H1 (cell line): Measurements from ENCODE around the gene FAAP100. TPM values are rescaled to one million over a fixed set of nuclear protein-coding genes. Genes with fewer than 3 reads are reported as not detected.

ENCODE experiments used
- CTCF ChIA-PET: fragments of 300-600 bp; sonication (Branson Sonifier 250); formaldehyde crosslinking; loops from one replicate; lab custom pipeline; 2021; ENCODE audit not compliant: partially characterized antibody; lab: Charles Lee
- POLR2A ChIA-PET: fragments of 300-600 bp; sonication (Branson Sonifier 250); formaldehyde crosslinking; loops from one replicate; lab custom pipeline; 2021; ENCODE audit warnings: inconsistent platforms; ENCODE audit not compliant: partially characterized antibody; lab: Charles Lee
- DNase-seq, 2 experiments: peaks; one replicate each; pipeline versions ENCODE4 v3.0.0 to v3.0.0-alpha.2; 2010 to 2022; ENCODE audit warnings: low spot score in 2 of 2, low read depth in 1 of 2, mixed read lengths in 1 of 2
- FAIRE-seq: peaks from 2 replicates; lab custom pipeline; 2011; peaks lifted over from hg19 to GRCh38; lab: Jason Lieb, UNC
- H2AFZ ChIP-seq: 2 replicates; pipeline ENCODE4 v1.8.1; 2012; ENCODE audit warnings: low read length, inconsistent platforms
- H2AK5ac ChIP-seq: 2 replicates; pipeline ENCODE4 v1.6.1; 2013; ENCODE audit warnings: low read depth, low read length
- H2BK120ac ChIP-seq: replicated peaks from 2 replicates; pipeline ENCODE3; 2013; ENCODE audit warnings: low read depth, low read length, inconsistent platforms
- H2BK12ac ChIP-seq: 2 replicates; pipeline ENCODE4 v1.6.1; 2013; ENCODE audit warnings: low read depth, low read length
- H2BK15ac ChIP-seq: 2 replicates; pipeline ENCODE4 v1.6.1; 2013; ENCODE audit warnings: low read length
- H2BK20ac ChIP-seq: 2 replicates; pipeline ENCODE4 v1.6.1; 2013; ENCODE audit warnings: low read length
- H2BK5ac ChIP-seq: 2 replicates; pipeline ENCODE4 v1.6.1; 2013; ENCODE audit warnings: low read depth, low read length
- H3K14ac ChIP-seq: 2 replicates; pipeline ENCODE4 v1.6.1; 2013; ENCODE audit warnings: inconsistent platforms; ENCODE audit not compliant: insufficient read length
- H3K18ac ChIP-seq: 2 replicates; pipeline ENCODE4 v1.6.1; 2013; ENCODE audit warnings: low read length; ENCODE audit errors: extremely low read depth
- H3K23ac ChIP-seq: 2 replicates; pipeline ENCODE4 v1.6.1; 2013; ENCODE audit warnings: inconsistent platforms; ENCODE audit not compliant: insufficient read length
- H3K23me2 ChIP-seq: 2 replicates; pipeline ENCODE4 v1.6.1; 2013; ENCODE audit warnings: low read depth, low read length
- H3K27ac ChIP-seq: 2 replicates; pipeline ENCODE4 v1.6.1; 2011; ENCODE audit warnings: low read depth, low read length, inconsistent platforms
- H3K27me3 ChIP-seq, 4 experiments: replicated peaks in 1 of 4; 1 replicate in 1 of 4; 2 replicates in 3 of 4; pipeline versions ENCODE4 v1.6.1 to v1.8.1; 2011 to 2013; ENCODE audit warnings: low read length in 3 of 4, mild to moderate bottlenecking in 3 of 4, inconsistent platforms in 2 of 4, mixed read lengths in 2 of 4, moderate library complexity in 1 of 4; ENCODE audit not compliant: control insufficient read depth in 3 of 4, insufficient read depth in 3 of 4; ENCODE audit errors: extremely low read depth in 1 of 4
- H3K36me3 ChIP-seq, 4 experiments: 2 replicates each; pipeline versions ENCODE4 v1.6.1 to v1.8.1; 2011 to 2013; ENCODE audit warnings: mild to moderate bottlenecking in 4 of 4, low read length in 3 of 4, moderate library complexity in 2 of 4, control low read depth in 1 of 4, inconsistent platforms in 1 of 4; ENCODE audit not compliant: insufficient read depth in 4 of 4, control insufficient read depth in 2 of 4
- H3K4ac ChIP-seq: replicated peaks from 2 replicates; pipeline ENCODE3; 2013; ENCODE audit warnings: low read length, low read depth, mixed read lengths, inconsistent platforms; ENCODE audit not compliant: insufficient read length
- H3K4me1 ChIP-seq, 4 experiments: replicated peaks in 1 of 4; 1 replicate in 1 of 4; 2 replicates in 3 of 4; pipeline versions ENCODE4 v1.6.1 to v1.8.1; 2011 to 2013; ENCODE audit warnings: low read length in 3 of 4, inconsistent platforms in 2 of 4, mixed read lengths in 1 of 4; ENCODE audit not compliant: insufficient read depth in 4 of 4, control insufficient read depth in 3 of 4
- H3K4me2 ChIP-seq, 2 experiments: 2 replicates each; pipeline versions ENCODE4 v1.6.1 to v1.8.1; 2011 to 2013; ENCODE audit warnings: low read depth in 2 of 2, low read length in 2 of 2, control low read depth in 1 of 2, inconsistent platforms in 1 of 2, mild to moderate bottlenecking in 1 of 2; ENCODE audit not compliant: insufficient read depth in 1 of 2
- H3K4me3 ChIP-seq, 4 experiments: fragments of 200-600, 300-600 bp in 1 of 4; sonication (generic), shearing (Covaris generic), sonication (Bioruptor Twin) in 1 of 4; 2 replicates each; pipeline versions ENCODE4 v1.5.1 to v1.8.1; 2011 to 2016; ENCODE audit warnings: low read length in 4 of 4, low read depth in 3 of 4, control low read depth in 2 of 4, inconsistent platforms in 2 of 4, mild to moderate bottlenecking in 2 of 4, mixed read lengths in 1 of 4, moderate library complexity in 1 of 4; ENCODE audit not compliant: insufficient read depth in 2 of 4; ENCODE audit errors: extremely low read depth in 1 of 4
- H3K56ac ChIP-seq: replicated peaks from 2 replicates; pipeline ENCODE3; 2013; ENCODE audit warnings: low read depth, mild to moderate bottlenecking, mixed read lengths, low read length, inconsistent platforms; ENCODE audit not compliant: insufficient read length
- H3K79me1 ChIP-seq: 2 replicates; pipeline ENCODE4 v1.6.1; 2013; ENCODE audit warnings: low read depth, low read length, control low read depth
- H3K79me2 ChIP-seq, 2 experiments: 2 replicates each; pipeline versions ENCODE4 v1.6.1 to v1.8.1; 2012 to 2013; ENCODE audit warnings: low read length in 2 of 2, mild to moderate bottlenecking in 2 of 2, inconsistent platforms in 1 of 2; ENCODE audit not compliant: insufficient read depth in 2 of 2, control insufficient read depth in 1 of 2
- H3K9ac ChIP-seq, 4 experiments: replicated peaks in 1 of 4; 1 replicate in 1 of 4; 2 replicates in 3 of 4; pipeline versions ENCODE4 v1.6.1 to v1.8.1; 2011 to 2013; ENCODE audit warnings: low read depth in 3 of 4, low read length in 3 of 4, control low read depth in 2 of 4, mild to moderate bottlenecking in 2 of 4, moderate library complexity in 2 of 4, inconsistent platforms in 1 of 4; ENCODE audit errors: extremely low read depth in 1 of 4
- H3K9me3 ChIP-seq, 2 experiments: 2 replicates each; pipeline versions ENCODE4 v1.6.1 to v1.8.1; 2012 to 2013; ENCODE audit warnings: mild to moderate bottlenecking in 2 of 2, moderate library complexity in 2 of 2, control low read depth in 1 of 2, inconsistent platforms in 1 of 2, low read depth in 1 of 2, low read length in 1 of 2, mixed read lengths in 1 of 2; ENCODE audit not compliant: insufficient read depth in 2 of 2
- H4K20me1 ChIP-seq, 2 experiments: replicated peaks in 1 of 2; 2 replicates each; pipeline versions ENCODE3 to v1.8.1; 2011 to 2013; ENCODE audit warnings: inconsistent platforms in 2 of 2, low read length in 2 of 2, mild to moderate bottlenecking in 1 of 2; ENCODE audit not compliant: insufficient read depth in 2 of 2, control insufficient read depth in 1 of 2
- H4K5ac ChIP-seq: 2 replicates; pipeline ENCODE4 v1.6.1; 2013; ENCODE audit warnings: low read length, low read depth, mixed read lengths, inconsistent platforms; ENCODE audit not compliant: insufficient read length
- H4K8ac ChIP-seq: 2 replicates; pipeline ENCODE4 v1.8.0; 2013; ENCODE audit warnings: mild to moderate bottlenecking, moderate library complexity, low read length, inconsistent platforms; ENCODE audit not compliant: insufficient read depth; ENCODE audit errors: extremely low read depth
- H4K91ac ChIP-seq: replicated peaks from 2 replicates; pipeline ENCODE3; 2013; ENCODE audit warnings: low read length, mixed read lengths, inconsistent platforms; ENCODE audit not compliant: insufficient read length
- CBX5 ChIP-seq: fragments of 300-800, 300-1000 bp; sonication (generic); IDR thresholded peaks from 2 replicates; pipeline ENCODE4 v1.7.1; 2016; ENCODE audit warnings: antibody characterized with exemption, low read length, low read depth
- CTCF ChIP-seq, 3 experiments: IDR thresholded peaks; 1 replicate in 2 of 3; 2 replicates in 1 of 3; pipeline versions ENCODE4 v1.5.1 to v1.6.1; 2011; ENCODE audit warnings: low read length in 3 of 3, mild to moderate bottlenecking in 3 of 3, inconsistent platforms in 2 of 3, low read depth in 1 of 3, moderate library complexity in 1 of 3; ENCODE audit not compliant: insufficient read depth in 1 of 3; ENCODE audit errors: control extremely low read depth in 1 of 3
- EGR1 ChIP-seq: IDR thresholded peaks from 2 replicates; pipeline ENCODE4 v1.6.1; 2011; ENCODE audit warnings: low read depth, low read length, borderline replicate concordance
- POU5F1 ChIP-seq: IDR thresholded peaks from 2 replicates; pipeline ENCODE4 v1.6.1; 2011; ENCODE audit warnings: low read depth, mild to moderate bottlenecking, low read length, moderate library complexity
- RXRA ChIP-seq: IDR thresholded peaks from 2 replicates; pipeline ENCODE4 v1.6.1; 2011; ENCODE audit warnings: low read depth, mild to moderate bottlenecking, low read length, moderate library complexity; ENCODE audit not compliant: insufficient read depth
- USF2 ChIP-seq: IDR thresholded peaks from 2 replicates; pipeline ENCODE4 v1.6.1; 2011; ENCODE audit warnings: low read length, improper control_type of control experiment
- WGBS, 2 experiments: shearing (Covaris generic) in 1 of 2; methylation state at CpG; one replicate each; pipeline versions ENCODE4 v1.1.6 to v1.1.7; 2013 to 2015; ENCODE audit warnings: low lambda C conversion rate in 2 of 2, mixed read lengths in 2 of 2, inconsistent platforms in 1 of 2, low coverage in 1 of 2, missing lambda C conversion rate in 1 of 2; ENCODE audit not compliant: insufficient replicate concordance in 2 of 2, insufficient coverage in 1 of 2, insufficient read length in 1 of 2; ENCODE audit errors: extremely low coverage in 1 of 2, missing lambda C conversion rate in 1 of 2; 5-methylcytosine and 5-hydroxymethylcytosine counted together
- polyA plus RNA-seq, 7 experiments: library from polyadenylated mRNA; depleted of rRNA in 3 of 7; stranded (reverse) in 5 of 7; unstranded in 2 of 7; fragments of >200 nt in 5 of 7; fragments of 200-250 nt in 2 of 7; gene quantifications; 1 replicate in 5 of 7; 2 replicates in 1 of 7; 4 replicates in 1 of 7; pipeline versions ENCODE4 v1.2.1 to v1.2.3, GENCODE V29; 2011 to 2013; ENCODE audit warnings: missing spikeins in 2 of 7, mixed read lengths in 2 of 7
- total RNA-seq: library from RNA; stranded (reverse); fragmentation: NEBNext Ultra II Directional; extraction: Animal tissue kit (Norgen Biotek cat#: 25700); gene quantifications from 2 replicates; pipeline ENCODE4 v1.2.1, GENCODE V29; 2021

The FAAP100 gene
- total and polyA plus RNA-seq, 2 of the 8 experiments (the other 6 are each of a cell fraction or from before 2014, with no cell fraction given), result 23.2 to 41.8 TPM

DNA sequence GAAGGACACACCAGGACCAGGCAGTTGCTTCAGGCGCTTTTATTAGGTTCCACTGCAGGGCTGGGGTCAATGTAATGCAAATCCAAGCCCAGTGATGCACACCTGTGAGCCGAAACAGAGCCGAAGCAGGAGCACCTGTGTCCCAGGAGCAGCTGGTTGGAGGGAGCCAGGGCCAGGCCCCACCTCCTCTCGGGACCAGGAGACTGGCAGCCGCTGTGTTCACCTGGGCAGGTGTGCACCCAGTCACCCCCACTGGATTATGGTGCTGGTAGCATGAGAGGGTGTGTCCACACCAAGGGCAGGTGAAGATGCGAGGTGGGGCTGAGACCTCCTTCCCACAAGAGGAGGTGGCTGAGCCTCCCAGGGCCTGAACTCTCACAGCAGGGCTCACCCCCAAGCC, 4.7 kb upstream of the FAAP100 start:
- Histone ChIP-seq H2BK5ac (no peak overlapping the region), H2AK5ac (no peak overlapping the region), H3K27me3 (no peaks in the 10 kb centered on the region), H4K20me1 (peaks cover 3 to 4% of the 10 kb centered on the region in 2 experiments), H2AFZ (no peak overlapping the region), H3K9ac (no peak overlapping the region), H2BK15ac (no peak overlapping the region), H3K4me3 (no peak overlapping the region), H3K4me1 (peaks cover 3 to 10% (median 8%) of the 10 kb centered on the region in 4 experiments), H3K56ac (no peak overlapping the region), H3K4ac (no peak overlapping the region), H3K14ac (no peak overlapping the region), H3K23ac (no peak overlapping the region), H4K5ac (no peak overlapping the region), H3K36me3 (peaks cover 4 to 26% (median 5%) of the 10 kb centered on the region in 4 experiments; a peak in 5 of 8 replicates), H4K91ac (no peak overlapping the region), H4K8ac (no peak overlapping the region), H3K79me2 (no peaks in the 10 kb centered on the region), H2BK20ac (no peak overlapping the region), H3K4me2 (no peak overlapping the region), H3K27ac (no peak overlapping the region), H2BK120ac (no peak overlapping the region), H3K9me3 (no peaks in the 10 kb centered on the region), H3K23me2 (peaks cover 5% of the 10 kb centered on the region; the same call in 1 of the 2 replicates), H3K79me1 (no peaks in the 10 kb centered on the region), H2BK12ac (no peak overlapping the region), H3K18ac (no peak overlapping the region)
- FAIRE-seq (no peak), DNase-seq (no peak)
- ChIA-PET POLR2A (interaction anchor here (1.0 to 2.0 kb wide), 6 partner anchors 13 to 146 kb away, joined by 3 to 11 read pairs (median 4); partner anchors contain the start of genes ARL16 and HGS), CTCF (interaction anchor here (2.0 to 2.7 kb wide), 2 partner anchors 9 to 44 kb away, joined by 8 to 10 read pairs; no protein-coding TSS in a partner anchor)
- 94% methylated on average over 6 of the region's 6 CpGs; no CpG with 5 or more reads in 1 of the 2 experiments for WGBS, 2 experiments
- no peak for TF ChIP-seq POU5F1
- TF ChIP-seq EGR1, result no peak
- no peak for TF ChIP-seq RXRA
- TF ChIP-seq CBX5, result no peak
- no peak for TF ChIP-seq CTCF (IDR thresholded peaks at IDR 0.05; ENCODE audit: control extremely low read depth in 1 of 3, insufficient read depth in 1 of 3, low read depth in 1 of 3, low read length in 3 of 3)
- no peak for TF ChIP-seq USF2
